Thyroid gland (tissue), 4 donors: ENCODE measurements around the gene ACBD4.

Source experiments
- POLR2A ChIP-seq, 2 donors: fragments of 450-650 bp; IDR thresholded peaks; one replicate each; pipeline ENCODE4 v1.6.1; 2017; ENCODE audit warnings: antibody characterized with exemption in 2 of 2, mild to moderate bottlenecking in 2 of 2, moderate library complexity in 1 of 2
- TF ChIP-seq, protein P1 (sequence below), 6 experiments: fragments of 200-600 bp in 3 of 6; fragments of 450-650 bp in 3 of 6; sonication (generic) in 3 of 6; IDR thresholded peaks; one replicate each; pipeline ENCODE4 v1.5.1; 2016 to 2019; ENCODE audit warnings: antibody characterized with exemption in 6 of 6, mild to moderate bottlenecking in 2 of 6, inconsistent platforms in 1 of 6, moderate library complexity in 1 of 6

- TF ChIP-seq, protein P1, sequence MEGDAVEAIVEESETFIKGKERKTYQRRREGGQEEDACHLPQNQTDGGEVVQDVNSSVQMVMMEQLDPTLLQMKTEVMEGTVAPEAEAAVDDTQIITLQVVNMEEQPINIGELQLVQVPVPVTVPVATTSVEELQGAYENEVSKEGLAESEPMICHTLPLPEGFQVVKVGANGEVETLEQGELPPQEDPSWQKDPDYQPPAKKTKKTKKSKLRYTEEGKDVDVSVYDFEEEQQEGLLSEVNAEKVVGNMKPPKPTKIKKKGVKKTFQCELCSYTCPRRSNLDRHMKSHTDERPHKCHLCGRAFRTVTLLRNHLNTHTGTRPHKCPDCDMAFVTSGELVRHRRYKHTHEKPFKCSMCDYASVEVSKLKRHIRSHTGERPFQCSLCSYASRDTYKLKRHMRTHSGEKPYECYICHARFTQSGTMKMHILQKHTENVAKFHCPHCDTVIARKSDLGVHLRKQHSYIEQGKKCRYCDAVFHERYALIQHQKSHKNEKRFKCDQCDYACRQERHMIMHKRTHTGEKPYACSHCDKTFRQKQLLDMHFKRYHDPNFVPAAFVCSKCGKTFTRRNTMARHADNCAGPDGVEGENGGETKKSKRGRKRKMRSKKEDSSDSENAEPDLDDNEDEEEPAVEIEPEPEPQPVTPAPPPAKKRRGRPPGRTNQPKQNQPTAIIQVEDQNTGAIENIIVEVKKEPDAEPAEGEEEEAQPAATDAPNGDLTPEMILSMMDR (IDR thresholded peaks at IDR 0.05) = no peak
- no peak for TF ChIP-seq POLR2A (IDR thresholded peaks at IDR 0.05)
Measured at GRCh38 chr17:45155483-45155882, 20.0 kb downstream of the ACBD4 start.
